ENCODE results near the gene LMBR1L.

The LMBR1L gene

GRCh38 chr12:49088150-49088931 lies 22.3 kb downstream of the LMBR1L start:
- peak overlapping the region in 1 of 2 donors; percentile 4 for H3K9ac ChIP-seq (ENCODE audit: low read depth in 1 of 2, low read length in 2 of 2)

GRCh38 chr12:49086116-49086515 lies 24.5 kb downstream of the LMBR1L start:
- peaks cover 0 to 3% of the 10 kb centered on the region in 2 donors for H3K9me3 ChIP-seq (ENCODE audit: control insufficient read depth in 1 of 2, low read length in 2 of 2)
- no peak overlapping the region for H3K27ac ChIP-seq (ENCODE audit: low read depth, low read length)
- H3K4me3 ChIP-seq (ENCODE audit: low read depth in 1 of 2, low read length in 2 of 2), result no peak overlapping the region
- H3K27me3 ChIP-seq (ENCODE audit: control insufficient read depth in 1 of 2, insufficient read depth in 2 of 2, low read length in 2 of 2), result peaks cover 25 to 29% of the 10 kb centered on the region in 2 donors
- H3K36me3 ChIP-seq (ENCODE audit: control insufficient read depth in 1 of 2, insufficient read depth in 2 of 2, low read length in 2 of 2), result no peaks in the 10 kb centered on the region
- no peak overlapping the region for H3K9ac ChIP-seq (ENCODE audit: low read depth in 1 of 2, low read length in 2 of 2)
- H3K4me1 ChIP-seq (ENCODE audit: control insufficient read depth in 1 of 2, insufficient read depth in 2 of 2, low read length in 2 of 2), result peaks cover 15 to 27% of the 10 kb centered on the region in 2 donors

More at GRCh38 chr12:49088150-49088931, 22.3 kb downstream of the LMBR1L start:
- Histone ChIP-seq H3K4me1 (ENCODE audit: control insufficient read depth in 1 of 2, insufficient read depth in 2 of 2, low read length in 2 of 2) (peaks cover 25 to 37% of the 10 kb centered on the region in 2 donors), H3K36me3 (ENCODE audit: control insufficient read depth in 1 of 2, insufficient read depth in 2 of 2, low read length in 2 of 2) (no peaks in the 10 kb centered on the region), H3K4me3 (ENCODE audit: low read depth in 1 of 2, low read length in 2 of 2) (no peak overlapping the region), H3K27ac (ENCODE audit: low read depth, low read length) (no peak overlapping the region), H3K9me3 (ENCODE audit: control insufficient read depth in 1 of 2, low read length in 2 of 2) (peaks cover 0 to 3% of the 10 kb centered on the region in 2 donors), H3K27me3 (ENCODE audit: control insufficient read depth in 1 of 2, insufficient read depth in 2 of 2, low read length in 2 of 2) (peaks cover 47 to 49% of the 10 kb centered on the region in 2 donors)

GRCh38 chr12:49084438-49084837 lies 26.2 kb downstream of the LMBR1L start:
- Histone ChIP-seq H3K4me1 (ENCODE audit: control insufficient read depth in 1 of 2, insufficient read depth in 2 of 2, low read length in 2 of 2) (peaks cover 6 to 16% of the 10 kb centered on the region in 2 donors), H3K36me3 (ENCODE audit: control insufficient read depth in 1 of 2, insufficient read depth in 2 of 2, low read length in 2 of 2) (no peaks in the 10 kb centered on the region), H3K9ac (ENCODE audit: low read depth in 1 of 2, low read length in 2 of 2) (no peak overlapping the region), H3K9me3 (ENCODE audit: control insufficient read depth in 1 of 2, low read length in 2 of 2) (peaks cover 0 to 3% of the 10 kb centered on the region in 2 donors), H3K27ac (ENCODE audit: low read depth, low read length) (no peak overlapping the region), H3K27me3 (ENCODE audit: control insufficient read depth in 1 of 2, insufficient read depth in 2 of 2, low read length in 2 of 2) (peaks cover 11 to 13% of the 10 kb centered on the region in 2 donors), H3K4me3 (ENCODE audit: low read depth in 1 of 2, low read length in 2 of 2) (no peak overlapping the region)

GRCh38 chr12:49079793-49080192 lies 30.9 kb downstream of the LMBR1L start:
- Histone ChIP-seq H3K4me1 (ENCODE audit: control insufficient read depth in 1 of 2, insufficient read depth in 2 of 2, low read length in 2 of 2) (no peaks in the 10 kb centered on the region), H3K36me3 (ENCODE audit: control insufficient read depth in 1 of 2, insufficient read depth in 2 of 2, low read length in 2 of 2) (no peaks in the 10 kb centered on the region), H3K27ac (ENCODE audit: low read depth, low read length) (no peak overlapping the region), H3K4me3 (ENCODE audit: low read depth in 1 of 2, low read length in 2 of 2) (no peak overlapping the region), H3K9ac (ENCODE audit: low read depth in 1 of 2, low read length in 2 of 2) (no peak overlapping the region), H3K9me3 (ENCODE audit: control insufficient read depth in 1 of 2, low read length in 2 of 2) (peaks cover 0 to 3% of the 10 kb centered on the region in 2 donors), H3K27me3 (ENCODE audit: control insufficient read depth in 1 of 2, insufficient read depth in 2 of 2, low read length in 2 of 2) (no peaks in the 10 kb centered on the region)

GRCh38 chr12:49070971-49071370 lies 39.7 kb downstream of the LMBR1L start:
- no peak overlapping the region for H3K4me3 ChIP-seq (ENCODE audit: low read depth in 1 of 2, low read length in 2 of 2)
- H3K4me1 ChIP-seq (ENCODE audit: control insufficient read depth in 1 of 2, insufficient read depth in 2 of 2, low read length in 2 of 2), result peaks cover 9 to 11% of the 10 kb centered on the region in 2 donors
- H3K9ac ChIP-seq (ENCODE audit: low read depth in 1 of 2, low read length in 2 of 2), result no peak overlapping the region
- no peaks in the 10 kb centered on the region for H3K27me3 ChIP-seq (ENCODE audit: control insufficient read depth in 1 of 2, insufficient read depth in 2 of 2, low read length in 2 of 2)
- H3K36me3 ChIP-seq (ENCODE audit: control insufficient read depth in 1 of 2, insufficient read depth in 2 of 2, low read length in 2 of 2), result no peaks in the 10 kb centered on the region
- H3K27ac ChIP-seq (ENCODE audit: low read depth, low read length), result no peak overlapping the region
- no peaks in the 10 kb centered on the region for H3K9me3 ChIP-seq (ENCODE audit: control insufficient read depth in 1 of 2, low read length in 2 of 2)

- peak within 1 kb of the TSS; percentile 68 to 78 for H3K9ac ChIP-seq (ENCODE audit: low read depth in 1 of 2, low read length in 2 of 2)
- H3K27ac ChIP-seq (ENCODE audit: low read depth, low read length), result peak within 1 kb of the TSS; percentile 45
- no peaks in the 10 kb centered on the region for H3K36me3 ChIP-seq (ENCODE audit: control insufficient read depth in 1 of 2, insufficient read depth in 2 of 2, low read length in 2 of 2)
- no peaks in the 10 kb centered on the region for H3K27me3 ChIP-seq (ENCODE audit: control insufficient read depth in 1 of 2, insufficient read depth in 2 of 2, low read length in 2 of 2)
- H3K4me3 ChIP-seq (ENCODE audit: low read depth in 1 of 2, low read length in 2 of 2), result peak within 1 kb of the TSS; percentile 93 to 96
- H3K9me3 ChIP-seq (ENCODE audit: control insufficient read depth in 1 of 2, low read length in 2 of 2), result no peaks in the 10 kb centered on the region
- peaks cover 9 to 11% of the 10 kb centered on the region in 2 donors for H3K4me1 ChIP-seq (ENCODE audit: control insufficient read depth in 1 of 2, insufficient read depth in 2 of 2, low read length in 2 of 2)
Measured at GRCh38 chr12:49069507-49070346, 40.9 kb downstream of the LMBR1L start, which contains the start of gene RHEBL1. Gene RHEBL1, minus strand, starts transcription at chr12:49069979. Its CDS starts 194 bp downstream, at chr12:49069785.

GRCh38 chr12:49068879-49069506 lies 41.7 kb downstream of the LMBR1L start:
- no peaks in the 10 kb centered on the region for H3K27me3 ChIP-seq (ENCODE audit: control insufficient read depth in 1 of 2, insufficient read depth in 2 of 2, low read length in 2 of 2)
- H3K27ac ChIP-seq (ENCODE audit: low read depth, low read length), result no peak overlapping the region
- H3K4me3 ChIP-seq (ENCODE audit: low read depth in 1 of 2, low read length in 2 of 2), result peak overlapping the region; percentile 93 to 96
- peak overlapping the region; percentile 68 to 78 for H3K9ac ChIP-seq (ENCODE audit: low read depth in 1 of 2, low read length in 2 of 2)
- H3K4me1 ChIP-seq (ENCODE audit: control insufficient read depth in 1 of 2, insufficient read depth in 2 of 2, low read length in 2 of 2), result peaks cover 9 to 11% of the 10 kb centered on the region in 2 donors
- no peaks in the 10 kb centered on the region for H3K9me3 ChIP-seq (ENCODE audit: control insufficient read depth in 1 of 2, low read length in 2 of 2)
- H3K36me3 ChIP-seq (ENCODE audit: control insufficient read depth in 1 of 2, insufficient read depth in 2 of 2, low read length in 2 of 2), result no peaks in the 10 kb centered on the region

- H3K27me3 ChIP-seq (ENCODE audit: control insufficient read depth in 1 of 2, insufficient read depth in 2 of 2, low read length in 2 of 2), result no peaks in the 10 kb centered on the region
- no peak overlapping the region for H3K27ac ChIP-seq (ENCODE audit: low read depth, low read length)
- H3K9me3 ChIP-seq (ENCODE audit: control insufficient read depth in 1 of 2, low read length in 2 of 2), result no peaks in the 10 kb centered on the region
- peaks cover 15 to 17% of the 10 kb centered on the region in 2 donors for H3K4me1 ChIP-seq (ENCODE audit: control insufficient read depth in 1 of 2, insufficient read depth in 2 of 2, low read length in 2 of 2)
- H3K4me3 ChIP-seq (ENCODE audit: low read depth in 1 of 2, low read length in 2 of 2), result no peak overlapping the region
- no peaks in the 10 kb centered on the region for H3K36me3 ChIP-seq (ENCODE audit: control insufficient read depth in 1 of 2, insufficient read depth in 2 of 2, low read length in 2 of 2)
- H3K9ac ChIP-seq (ENCODE audit: low read depth in 1 of 2, low read length in 2 of 2), result no peak overlapping the region
Measured at GRCh38 chr12:49066120-49066519, 44.5 kb downstream of the LMBR1L start.

- no peaks in the 10 kb centered on the region for H3K36me3 ChIP-seq (ENCODE audit: control insufficient read depth in 1 of 2, insufficient read depth in 2 of 2, low read length in 2 of 2)
- H3K4me3 ChIP-seq (ENCODE audit: low read depth in 1 of 2, low read length in 2 of 2), result no peak overlapping the region
Measured at GRCh38 chr12:49064767-49065152, 45.9 kb downstream of the LMBR1L start.

More at GRCh38 chr12:49064767-49065152, 45.9 kb downstream of the LMBR1L start:
- H3K27ac ChIP-seq (ENCODE audit: low read depth, low read length), result no peak overlapping the region
- H3K4me1 ChIP-seq (ENCODE audit: control insufficient read depth in 1 of 2, insufficient read depth in 2 of 2, low read length in 2 of 2), result peaks cover 11 to 14% of the 10 kb centered on the region in 2 donors
- no peak overlapping the region for H3K9ac ChIP-seq (ENCODE audit: low read depth in 1 of 2, low read length in 2 of 2)
- H3K9me3 ChIP-seq (ENCODE audit: control insufficient read depth in 1 of 2, low read length in 2 of 2), result no peaks in the 10 kb centered on the region
- H3K27me3 ChIP-seq (ENCODE audit: control insufficient read depth in 1 of 2, insufficient read depth in 2 of 2, low read length in 2 of 2), result no peaks in the 10 kb centered on the region
